HG03097 (cell line): ENCODE data around the gene SMPD3.

Experiments
- ATAC-seq: cut with Tn5 transposase; IDR thresholded peaks from one replicate; pipeline ENCODE4 v1.9.1; 2021; ENCODE audit not compliant: unreplicated experiment, low FRiP score

The SMPD3 gene

GRCh38 chr16:68473358-68474070 is 25.2 kb upstream of the SMPD3 start:
- ATAC-seq = no peak

- ATAC-seq = no peak
Observed at GRCh38 chr16:68472581-68472980, 24.3 kb upstream of the SMPD3 start.

GRCh38 chr16:68470461-68471150 is 22.3 kb upstream of the SMPD3 start:
- peak; percentile 74 for ATAC-seq

- ATAC-seq = peak; percentile 24
Observed at GRCh38 chr16:68469796-68470460, 21.6 kb upstream of the SMPD3 start.

GRCh38 chr16:68468842-68469241 is 20.5 kb upstream of the SMPD3 start:
- ATAC-seq = no peak

GRCh38 chr16:68466174-68466573 is 17.9 kb upstream of the SMPD3 start:
- ATAC-seq = no peak

GRCh38 chr16:68463904-68464303 is 15.6 kb upstream of the SMPD3 start:
- no peak for ATAC-seq

GRCh38 chr16:68460067-68460466 is 11.8 kb upstream of the SMPD3 start:
- no peak for ATAC-seq

- no peak for ATAC-seq
Observed at GRCh38 chr16:68459457-68459856, 11.1 kb upstream of the SMPD3 start.

- ATAC-seq = no peak
Observed at GRCh38 chr16:68458551-68458950, 10.2 kb upstream of the SMPD3 start.

- ATAC-seq = no peak
Observed at GRCh38 chr16:68458101-68458500, 9.8 kb upstream of the SMPD3 start.

- no peak for ATAC-seq
Observed at GRCh38 chr16:68455631-68456030, 7.3 kb upstream of the SMPD3 start.

GRCh38 chr16:68454920-68455435 is 6.7 kb upstream of the SMPD3 start:
- no peak for ATAC-seq

- ATAC-seq = no peak
Observed at GRCh38 chr16:68453816-68454215, 5.5 kb upstream of the SMPD3 start.

GRCh38 chr16:68452176-68452575 is 3.9 kb upstream of the SMPD3 start:
- ATAC-seq = no peak

GRCh38 chr16:68451676-68452075 is 3.4 kb upstream of the SMPD3 start:
- ATAC-seq = no peak

- ATAC-seq = no peak
Observed at GRCh38 chr16:68450741-68451255, 2.5 kb upstream of the SMPD3 start.

GRCh38 chr16:68447653-68448359 is 502 bp downstream of the SMPD3 start:
- ATAC-seq = peak; percentile 3

- ATAC-seq = no peak
Observed at GRCh38 chr16:68446681-68447652, 1.3 kb downstream of the SMPD3 start.
